DMS 273 (cell line): ENCODE data around the gene COL27A1.

Source experiments
- DNase-seq: peaks from one replicate; lab custom pipeline; 2025; ENCODE audit not compliant: unreplicated experiment; lab: John Stamatoyannopoulos, UW

The COL27A1 gene

GRCh38 chr9:114155263-114155994, at the start of gene COL27A1:
COL27A1 (plus strand) TSS chr9:114155537; CDS start chr9:114155951, 414 bp downstream.
- peak; percentile 88 for DNase-seq

- no peak for DNase-seq
Observed at GRCh38 chr9:114107286-114108001, 47.9 kb upstream of the COL27A1 start.

DNA sequence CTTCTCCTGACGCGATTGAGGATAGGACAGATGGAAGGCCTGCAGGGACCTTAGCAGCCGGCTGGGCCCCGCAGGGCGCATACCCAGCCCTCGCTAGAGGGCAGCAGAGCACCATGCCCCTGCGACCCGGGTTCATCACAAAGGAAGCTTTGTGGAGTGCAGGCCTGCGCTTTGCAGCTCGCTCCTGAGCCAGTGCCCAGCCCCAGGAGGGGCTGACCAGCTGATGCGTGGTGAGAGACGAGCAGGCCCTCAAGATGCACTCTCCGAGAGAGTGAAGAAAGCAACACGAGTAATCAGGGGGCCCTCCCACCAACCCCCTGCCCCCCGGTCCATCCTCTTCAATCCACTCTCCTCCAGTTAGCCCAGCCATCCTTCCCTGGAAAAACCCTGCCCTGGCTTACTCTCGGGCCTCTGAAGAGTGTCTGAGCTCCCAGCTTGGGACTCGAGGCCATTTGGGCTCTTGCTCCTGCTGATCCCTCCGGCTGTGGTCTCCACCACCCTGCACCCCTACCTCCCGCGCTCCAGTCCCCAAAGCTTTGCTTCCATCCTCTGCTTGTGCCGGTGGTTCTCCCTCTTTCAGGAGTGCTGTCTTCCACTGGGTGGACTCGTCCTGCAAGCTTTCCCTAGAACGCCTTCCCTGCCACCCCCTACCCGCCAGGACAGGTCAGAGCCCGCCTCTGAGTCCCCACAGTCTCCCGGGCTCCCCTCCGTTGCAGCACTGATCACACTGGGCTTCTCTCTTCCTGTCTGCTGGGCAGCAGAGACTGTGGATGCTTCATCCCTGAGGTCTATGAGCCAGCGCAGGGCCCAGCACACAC, 47.1 kb upstream of the COL27A1 start:
- peak; percentile 91 for DNase-seq

DNA sequence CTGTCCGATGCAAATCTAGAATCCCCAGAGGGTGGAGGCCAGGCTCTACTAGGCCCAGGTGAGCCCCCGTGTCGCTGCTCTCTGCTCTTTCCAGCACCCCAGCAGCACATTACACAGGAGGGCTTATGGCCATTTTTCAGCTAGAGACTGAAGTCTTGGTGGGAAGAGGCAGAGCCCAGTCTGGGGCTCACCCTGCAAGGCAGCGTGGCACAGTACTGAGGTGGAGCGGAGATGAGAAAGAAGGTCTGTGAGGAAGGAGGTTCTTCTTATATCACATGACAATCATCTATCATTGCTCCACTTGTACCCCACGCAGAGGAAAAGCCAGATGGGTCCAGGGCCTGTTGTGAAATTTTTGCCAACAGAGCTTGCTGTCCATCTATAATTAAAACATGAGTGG, 46.2 kb upstream of the COL27A1 start:
- no peak for DNase-seq

GRCh38 chr9:114110180-114110579, 45.2 kb upstream of the COL27A1 start:
- no peak for DNase-seq

GRCh38 chr9:114112325-114112724, 43.0 kb upstream of the COL27A1 start:
- no peak for DNase-seq

DNA sequence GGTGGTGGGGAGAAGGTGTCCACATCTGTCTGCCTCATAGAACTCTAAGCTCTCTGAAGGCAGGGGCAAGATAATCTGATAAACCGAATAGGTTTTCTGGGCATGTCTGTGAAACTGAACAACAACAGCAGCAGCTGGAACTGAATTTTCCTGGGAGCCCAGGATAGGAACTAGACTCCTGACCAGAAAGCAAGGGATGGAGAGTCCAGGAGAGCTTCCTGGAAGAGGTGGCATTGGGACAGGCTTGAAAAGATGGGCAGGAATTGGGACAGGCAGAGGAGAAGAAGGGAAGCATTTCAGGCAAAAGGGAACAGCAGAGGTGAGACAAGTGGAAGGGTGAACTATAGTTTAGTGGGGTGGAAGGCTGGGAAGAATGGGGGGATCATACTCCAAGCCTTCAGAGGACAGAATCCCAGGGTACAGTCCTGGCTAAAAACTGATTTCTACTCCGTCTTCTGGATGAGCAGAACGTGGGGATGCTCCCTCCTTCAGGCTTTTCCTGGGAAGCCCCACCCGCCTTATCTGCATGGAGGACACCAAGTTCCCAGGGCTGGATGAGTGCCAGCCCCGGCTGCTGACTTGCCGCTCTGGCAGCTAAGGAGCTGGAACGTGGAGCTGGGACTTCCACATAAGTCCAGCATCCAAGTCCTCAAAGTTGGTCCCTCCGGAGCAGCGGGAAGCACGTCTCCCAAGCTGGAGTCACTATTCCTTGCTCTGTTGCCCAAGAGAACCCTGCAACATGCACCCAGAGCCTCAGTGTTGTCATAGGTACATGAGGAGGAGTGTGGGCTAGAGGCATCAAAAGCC, 42.4 kb upstream of the COL27A1 start:
- peak; percentile 54 for DNase-seq

- DNase-seq = no peak
Observed at GRCh38 chr9:114114364-114114763, 41.0 kb upstream of the COL27A1 start.

GRCh38 chr9:114115654-114116125, 39.6 kb upstream of the COL27A1 start:
- DNase-seq = no peak

- DNase-seq = no peak
Observed at GRCh38 chr9:114116126-114116747, 39.1 kb upstream of the COL27A1 start.

GRCh38 chr9:114117614-114117995, 37.7 kb upstream of the COL27A1 start:
- no peak for DNase-seq

DNA sequence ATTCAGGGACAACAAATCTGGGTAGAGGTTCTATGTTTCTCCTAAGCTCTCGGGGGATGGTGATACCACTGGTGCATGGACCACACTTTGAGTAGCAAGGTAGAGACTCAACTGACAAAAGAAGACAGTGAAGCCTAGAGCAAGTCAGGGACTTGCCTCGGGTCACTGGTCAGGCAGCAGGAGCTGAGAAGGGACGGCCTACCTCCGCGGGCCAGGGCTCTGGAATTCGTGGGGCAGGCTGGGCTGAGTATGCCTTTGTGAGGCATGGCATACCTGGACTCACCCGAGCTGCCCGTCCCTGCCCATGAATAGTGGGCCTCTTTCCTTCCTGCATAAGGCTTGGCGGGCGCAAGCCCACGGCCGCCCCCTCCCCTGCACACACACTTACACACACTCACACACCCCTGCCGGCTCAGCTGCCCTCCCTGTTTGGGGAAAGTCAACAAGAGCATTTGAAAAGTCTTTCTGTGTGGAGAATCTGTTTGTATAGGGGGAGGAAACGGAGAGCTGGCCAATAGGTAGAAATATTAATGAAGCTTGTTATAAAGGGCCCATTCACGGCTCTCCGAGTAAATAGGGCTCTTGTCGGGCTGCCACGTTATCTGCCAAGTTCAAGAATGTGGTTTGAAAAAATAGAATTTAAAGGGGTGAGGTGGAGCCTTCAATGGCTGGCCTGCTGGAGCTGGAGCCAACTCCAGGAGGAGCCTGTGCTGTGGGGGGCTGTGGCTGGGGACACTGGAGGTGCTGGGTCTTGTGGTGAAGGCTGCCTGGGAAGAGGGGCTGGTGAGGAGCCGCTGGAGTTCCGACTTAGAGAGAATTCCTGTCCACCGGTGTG, 37.1 kb upstream of the COL27A1 start:
- DNase-seq = no peak

- no peak for DNase-seq
Observed at GRCh38 chr9:114119242-114120191, 35.8 kb upstream of the COL27A1 start.

GRCh38 chr9:114120192-114121014, 34.9 kb upstream of the COL27A1 start:
- no peak for DNase-seq

DNA sequence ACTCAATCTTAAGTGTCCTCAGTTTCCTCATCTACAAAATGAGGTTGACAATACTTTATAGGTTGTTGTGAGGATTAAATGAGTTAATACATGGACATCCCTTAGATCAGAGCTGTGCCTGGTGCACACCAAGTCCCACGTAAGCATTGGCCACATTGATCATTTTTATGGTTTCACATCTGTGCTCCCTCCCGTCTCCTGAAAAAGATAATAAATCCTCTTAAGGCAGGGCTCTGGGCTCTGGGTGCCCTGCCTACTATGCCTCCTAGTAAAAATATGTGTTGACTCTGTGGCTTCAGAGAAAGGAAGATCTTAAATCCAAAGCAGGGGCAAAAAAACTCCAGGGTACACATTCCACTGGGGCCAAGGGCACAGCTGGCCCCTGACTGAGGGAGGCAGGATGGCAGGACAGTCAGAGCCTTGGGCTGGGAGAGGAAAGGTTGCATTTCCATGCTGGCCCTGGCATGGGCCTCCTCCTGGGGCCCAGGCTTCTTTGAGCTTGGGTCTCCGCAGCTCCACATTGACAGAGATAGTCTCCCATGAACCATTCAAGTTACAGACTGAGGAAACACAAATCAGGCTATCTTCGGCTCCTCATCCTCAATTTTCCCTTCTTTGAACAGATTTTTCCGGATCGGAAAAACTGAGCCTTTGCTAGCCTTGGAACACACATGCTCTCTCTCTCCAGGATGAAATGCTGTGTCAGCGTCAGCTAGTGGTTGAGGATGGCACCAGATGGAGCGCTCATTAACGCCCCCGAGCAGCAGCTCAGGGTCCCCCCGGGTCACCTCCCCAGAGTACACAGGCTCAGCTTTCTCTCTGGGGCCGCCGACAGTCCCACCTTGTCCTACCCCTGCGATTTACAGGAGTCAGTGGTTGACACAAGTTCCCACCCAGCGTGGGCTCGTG, 33.9 kb upstream of the COL27A1 start:
- DNase-seq = peak; percentile 56
